GM19324 (cell line): ENCODE measurements around the gene ABHD2.
"Not testable (repeated sequence)": the region's sequence is repeated elsewhere in the genome, so short reads cannot be mapped to it uniquely, and the experiment has no call there.

Source experiments
- ATAC-seq: cut with Tn5 transposase; IDR thresholded peaks from one replicate; pipeline ENCODE4 v1.9.1; 2021; ENCODE audit warnings: mild to moderate bottlenecking, moderate library complexity; ENCODE audit not compliant: unreplicated experiment, low FRiP score

ABHD2 gene, protein sequence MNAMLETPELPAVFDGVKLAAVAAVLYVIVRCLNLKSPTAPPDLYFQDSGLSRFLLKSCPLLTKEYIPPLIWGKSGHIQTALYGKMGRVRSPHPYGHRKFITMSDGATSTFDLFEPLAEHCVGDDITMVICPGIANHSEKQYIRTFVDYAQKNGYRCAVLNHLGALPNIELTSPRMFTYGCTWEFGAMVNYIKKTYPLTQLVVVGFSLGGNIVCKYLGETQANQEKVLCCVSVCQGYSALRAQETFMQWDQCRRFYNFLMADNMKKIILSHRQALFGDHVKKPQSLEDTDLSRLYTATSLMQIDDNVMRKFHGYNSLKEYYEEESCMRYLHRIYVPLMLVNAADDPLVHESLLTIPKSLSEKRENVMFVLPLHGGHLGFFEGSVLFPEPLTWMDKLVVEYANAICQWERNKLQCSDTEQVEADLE

DNA sequence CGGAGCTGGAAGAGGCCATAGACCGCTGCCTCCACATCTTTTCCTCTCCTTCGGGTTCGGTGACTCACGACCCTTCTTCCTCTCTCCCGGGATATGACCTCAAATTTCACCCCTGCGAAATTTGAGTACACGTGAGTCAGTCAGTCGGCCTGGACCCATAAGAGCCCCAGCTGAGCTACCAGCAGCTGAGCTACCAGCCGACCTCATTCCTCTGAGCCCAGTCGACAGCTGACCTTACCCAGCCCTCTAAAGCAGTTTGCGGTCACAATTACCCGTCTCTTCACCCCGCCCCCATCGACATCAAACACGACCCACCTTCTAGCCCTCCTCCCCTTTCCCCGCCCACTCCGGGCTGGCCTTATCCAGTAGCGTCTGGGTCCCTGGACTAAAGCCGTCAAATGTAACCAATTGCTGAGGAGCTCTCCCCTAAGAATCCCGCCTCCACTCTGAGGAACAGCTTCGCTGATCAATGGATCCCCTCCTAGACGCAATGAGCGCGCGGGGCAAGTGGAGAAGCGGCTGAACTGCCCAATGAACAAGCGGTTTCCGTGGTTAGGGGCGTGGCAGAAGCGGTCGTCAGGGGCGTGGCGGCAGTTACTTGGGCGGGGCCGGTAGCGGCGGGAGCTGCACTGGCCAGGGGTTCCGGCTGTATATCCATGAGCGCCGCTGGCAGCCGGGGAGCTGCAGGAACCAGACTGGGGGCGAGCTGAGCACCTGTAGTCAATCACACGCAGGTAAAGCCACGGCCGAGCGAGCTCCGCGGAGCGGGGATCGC is at the start of gene ABHD2:
ABHD2 (plus strand) TSS at position 627 of the 775 bp plus-strand sequence. CDS start 27,872 bp downstream, outside the sequence.
- ATAC-seq: peak; percentile 98

DNA sequence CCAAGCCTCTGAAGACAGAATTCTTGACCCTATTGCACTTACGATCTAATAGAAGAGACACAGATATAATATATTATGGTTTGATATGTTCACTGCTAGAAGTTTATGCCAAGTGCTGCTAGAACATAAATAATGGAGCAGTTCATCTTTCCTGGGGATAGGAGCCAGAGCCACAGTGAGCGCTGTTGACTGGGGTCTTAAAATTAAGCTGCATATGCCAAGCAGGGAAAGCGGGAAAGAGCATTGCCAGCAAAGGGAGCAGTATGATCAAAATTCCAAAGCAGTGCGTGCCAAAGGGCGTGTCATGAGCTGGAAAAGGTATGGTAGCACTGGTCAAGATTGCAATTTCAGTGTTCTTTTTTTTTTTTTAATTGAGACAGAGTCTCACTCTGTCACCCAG is 49.1 kb upstream of the ABHD2 start:
- no peak for ATAC-seq

DNA sequence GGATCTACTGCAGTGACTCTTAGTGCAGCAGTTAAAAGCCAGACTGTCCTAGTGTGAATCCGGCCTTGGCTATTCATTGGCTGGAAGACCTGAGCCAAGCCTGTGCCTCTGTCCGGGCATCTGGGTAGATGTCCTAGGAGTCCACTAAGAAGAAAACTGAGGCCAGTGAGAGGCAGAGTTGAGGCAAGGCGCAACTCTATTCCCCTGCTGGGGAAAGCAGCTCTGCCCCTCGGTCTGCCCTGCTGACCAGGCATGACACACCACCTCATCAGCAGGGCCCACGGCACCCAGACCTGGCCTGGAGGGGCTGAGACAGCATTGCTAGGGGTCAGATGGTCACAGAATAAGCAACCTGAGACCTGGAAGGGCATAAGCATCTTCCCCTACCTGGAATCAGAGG is 46.7 kb upstream of the ABHD2 start:
- ATAC-seq: no peak

DNA sequence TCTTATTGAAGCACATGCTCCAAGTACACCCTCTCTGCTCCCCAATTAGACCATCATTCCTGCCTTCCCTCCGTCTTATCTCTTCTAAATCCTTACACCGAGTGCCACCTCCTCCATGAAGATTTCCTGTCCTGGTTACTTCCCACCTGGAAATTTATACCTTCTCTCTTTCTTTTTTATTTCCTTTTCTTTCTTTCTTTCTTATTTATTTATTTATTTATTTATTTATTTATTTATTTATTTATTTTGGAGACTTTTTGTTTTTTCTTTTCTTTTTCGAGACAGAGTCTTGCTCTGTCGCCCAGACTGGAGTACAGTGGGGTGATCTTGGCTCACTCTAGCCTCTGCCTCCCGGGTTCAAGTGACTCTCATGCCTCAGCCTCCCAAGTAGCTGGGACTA is 45.9 kb upstream of the ABHD2 start:
- no peak for ATAC-seq

DNA sequence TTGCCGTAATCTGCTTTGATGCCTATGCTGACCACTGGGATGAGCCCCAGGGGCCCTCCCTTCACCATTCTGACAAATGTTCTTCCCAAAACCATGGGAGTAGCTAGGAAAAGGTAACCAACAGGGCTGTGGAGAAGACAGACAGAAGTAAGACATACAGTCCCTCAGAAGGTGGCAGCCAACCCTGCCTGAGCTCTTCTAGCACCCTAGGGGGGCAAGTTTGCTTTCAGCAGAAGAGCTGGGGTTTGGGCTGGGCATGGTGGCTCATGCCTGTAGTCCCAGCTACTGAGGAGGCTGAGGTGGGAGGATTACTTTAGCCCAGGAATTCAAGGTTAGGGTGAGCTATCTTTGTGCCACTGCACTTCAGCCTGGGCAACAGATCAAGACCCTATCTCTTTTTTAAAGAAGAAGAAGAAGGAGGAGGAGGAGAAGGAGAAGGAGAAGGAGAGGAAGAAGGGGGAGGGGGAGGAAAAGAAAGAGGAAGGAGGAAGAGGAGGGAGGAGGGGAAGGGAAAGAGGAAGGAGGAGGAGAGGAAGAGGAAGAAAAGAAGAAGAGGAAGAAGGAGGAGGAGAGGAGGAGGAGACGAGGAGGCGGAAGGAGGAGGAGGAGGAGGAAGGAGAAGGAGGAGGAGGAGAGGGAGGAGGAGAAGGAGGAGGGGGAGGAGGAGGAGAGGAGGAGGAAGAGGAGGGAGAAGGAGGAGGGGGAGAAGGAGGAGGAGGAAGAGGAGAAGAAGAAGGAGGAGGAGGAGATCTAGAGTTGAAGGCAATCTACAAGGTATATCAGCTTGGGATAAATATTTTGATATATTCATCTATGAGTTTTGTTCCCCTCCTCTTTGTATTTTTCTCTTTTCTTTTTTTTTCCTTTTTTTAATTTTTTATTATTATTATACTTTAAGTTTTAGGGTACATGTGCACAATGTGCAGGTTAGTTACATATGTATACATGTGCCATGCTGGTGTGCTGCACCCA is 44.9 kb upstream of the ABHD2 start:
- ATAC-seq: no peak

DNA sequence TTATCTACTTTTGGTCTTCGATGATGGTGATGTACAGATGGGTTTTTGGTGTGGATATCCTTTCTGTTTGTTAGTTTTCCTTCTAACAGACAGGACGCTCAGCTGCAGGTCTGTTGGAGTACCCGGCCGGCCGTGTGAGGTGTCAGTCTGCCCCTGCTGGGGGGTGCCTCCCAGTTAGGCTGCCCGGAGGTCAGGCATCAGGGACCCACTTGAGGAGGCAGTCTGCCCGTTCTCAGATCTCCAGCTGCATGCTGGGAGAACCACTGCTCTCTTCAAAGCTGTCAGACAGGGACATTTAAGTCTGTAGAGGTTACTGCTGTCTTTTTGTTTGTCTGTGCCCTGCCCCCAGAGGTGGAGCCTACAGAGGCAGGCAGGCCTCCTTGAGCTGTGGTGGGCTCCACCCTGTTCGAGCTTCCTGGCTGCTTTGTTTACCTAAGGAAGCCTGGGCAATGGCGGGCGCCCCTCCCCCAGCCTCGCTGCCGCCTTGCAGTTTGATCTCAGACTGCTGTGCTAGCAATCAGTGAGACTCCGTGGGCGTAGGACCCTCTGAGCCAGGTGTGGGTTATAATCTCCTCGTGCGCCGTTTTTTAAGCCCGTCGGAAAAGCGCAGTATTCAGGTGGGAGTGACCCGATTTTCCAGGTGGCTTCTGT is 39.1 kb upstream of the ABHD2 start:
- not testable (repeated sequence) for ATAC-seq

DNA sequence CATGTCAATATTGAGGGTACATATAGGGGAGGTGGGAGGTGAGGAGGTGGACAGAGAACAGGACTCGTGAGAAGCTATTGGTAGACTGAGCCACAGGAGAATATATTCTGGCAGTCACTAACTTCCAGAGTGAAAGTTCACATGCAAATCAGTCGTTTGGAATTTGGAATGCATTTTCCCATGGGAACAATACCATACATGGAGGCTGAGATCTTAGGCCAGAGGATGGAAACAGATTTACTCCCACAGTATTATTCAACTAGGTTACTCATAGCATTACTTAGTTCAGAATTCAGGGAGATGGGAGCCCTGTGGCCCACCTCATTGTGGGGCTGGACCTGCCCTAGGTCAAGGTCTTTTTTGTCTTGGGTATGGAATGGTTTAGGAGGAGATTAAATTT is 36.4 kb upstream of the ABHD2 start:
- no peak for ATAC-seq

DNA sequence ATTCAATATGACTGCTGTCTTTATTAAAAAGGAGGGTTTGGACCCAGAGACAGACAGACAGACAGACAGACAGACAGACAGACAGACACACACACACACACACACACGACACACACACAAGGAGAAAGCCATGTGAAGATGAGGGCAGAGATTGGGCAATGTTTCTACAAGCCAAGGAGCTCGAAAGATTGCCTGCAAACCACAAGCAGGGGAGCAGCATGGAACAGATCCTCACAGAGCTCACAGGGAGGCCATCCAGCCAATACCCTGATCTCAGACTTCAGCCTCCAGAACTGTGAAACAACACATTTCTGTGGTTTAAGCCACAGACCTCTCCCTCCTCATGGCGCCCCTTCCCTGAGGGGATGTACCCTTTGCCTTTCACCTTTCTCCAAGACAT is 35.8 kb upstream of the ABHD2 start:
- no peak for ATAC-seq

DNA sequence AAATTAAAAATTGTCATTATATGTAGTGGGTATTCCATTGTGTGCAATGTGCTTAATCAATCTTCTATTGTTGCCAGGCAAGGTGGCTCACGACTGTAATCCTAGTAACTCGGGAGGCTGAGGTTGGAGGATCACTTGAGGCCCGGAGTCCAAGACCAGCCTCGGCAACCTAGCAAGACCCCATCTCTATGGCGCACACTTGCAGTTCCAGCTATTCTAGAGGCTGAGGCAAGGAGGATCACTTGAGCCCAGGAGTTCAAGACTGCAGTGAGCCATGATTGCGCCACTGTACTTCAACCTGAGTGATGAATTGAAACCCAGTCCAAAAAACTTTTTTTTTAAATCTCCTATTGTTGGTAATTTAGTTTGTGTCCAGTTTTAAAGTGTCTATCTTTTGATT is 33.4 kb upstream of the ABHD2 start:
- ATAC-seq: no peak

DNA sequence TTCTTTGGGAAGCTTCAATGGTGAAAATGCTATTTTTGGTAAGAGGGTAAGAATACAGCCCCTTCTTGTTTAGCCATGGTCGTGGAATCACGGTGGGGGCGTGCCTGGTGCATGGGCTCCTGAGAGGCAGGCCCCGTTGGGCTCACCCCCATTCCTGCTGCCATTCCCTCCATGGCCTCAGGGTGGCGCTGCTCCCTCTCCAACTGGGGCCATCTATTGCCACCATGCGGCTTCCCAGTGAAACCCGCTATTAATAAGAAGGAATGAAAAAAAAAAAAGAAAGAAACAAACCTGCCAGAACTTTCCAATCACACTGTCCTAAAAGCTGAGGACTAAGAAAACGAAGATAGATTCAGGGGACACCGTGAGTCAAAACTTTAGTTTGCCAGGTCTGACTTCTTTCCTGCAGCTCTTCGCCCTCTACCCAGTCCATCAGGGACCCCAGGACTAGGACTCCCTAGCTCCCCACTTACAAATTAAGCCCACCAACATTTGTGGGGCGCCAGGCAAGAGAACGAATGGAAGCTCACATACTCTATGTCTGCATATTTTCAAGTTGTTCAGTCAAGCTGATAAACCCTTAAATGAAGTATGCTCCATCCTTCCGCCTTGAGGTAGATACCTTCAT is 30.6 kb upstream of the ABHD2 start:
- peak; percentile 59 for ATAC-seq

DNA sequence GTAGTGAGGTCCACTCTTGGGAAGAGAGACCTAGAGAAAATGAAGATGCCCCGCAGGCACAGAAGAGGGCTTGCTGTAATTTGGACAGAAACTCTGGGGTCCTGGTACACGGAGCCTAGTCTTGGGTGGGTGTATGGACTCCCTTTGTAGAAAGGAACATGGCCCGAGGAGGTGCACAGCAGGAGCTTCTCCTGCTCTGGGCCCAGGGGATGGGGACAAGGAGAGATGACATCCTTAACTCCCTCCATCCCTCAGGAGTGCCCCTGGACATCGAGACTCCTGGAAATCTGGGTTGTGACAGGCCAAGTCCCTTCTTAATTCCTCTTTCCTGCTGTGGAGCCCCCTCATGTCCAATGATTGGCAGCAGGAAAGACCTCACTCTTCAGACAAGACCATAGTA is 29.9 kb upstream of the ABHD2 start:
- ATAC-seq: no peak

DNA sequence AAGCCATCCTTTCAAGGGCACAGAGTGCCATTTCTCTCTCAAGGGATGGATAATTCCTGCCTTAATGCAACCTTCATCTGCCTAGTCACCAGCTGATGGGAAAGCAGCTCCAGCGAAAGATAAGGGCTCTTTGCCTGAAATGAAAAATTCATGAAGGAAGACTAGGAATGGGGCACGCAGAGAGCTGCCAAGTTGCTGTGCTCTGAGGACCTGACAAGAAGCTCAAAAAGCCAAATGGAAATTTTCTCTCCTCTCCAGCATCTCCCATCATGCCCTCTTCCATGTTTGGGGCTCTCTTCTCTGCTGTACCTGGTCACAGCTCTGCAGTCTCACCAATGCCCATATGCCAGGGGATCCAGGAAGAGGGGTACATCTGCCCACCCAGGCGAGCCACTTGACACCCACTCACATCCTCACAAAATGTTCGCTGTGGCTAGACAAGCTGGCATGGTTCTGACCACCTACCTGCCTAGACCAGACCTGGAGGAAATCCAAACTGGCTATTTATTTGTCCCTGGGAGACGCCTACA is 29.3 kb upstream of the ABHD2 start:
- no peak for ATAC-seq

DNA sequence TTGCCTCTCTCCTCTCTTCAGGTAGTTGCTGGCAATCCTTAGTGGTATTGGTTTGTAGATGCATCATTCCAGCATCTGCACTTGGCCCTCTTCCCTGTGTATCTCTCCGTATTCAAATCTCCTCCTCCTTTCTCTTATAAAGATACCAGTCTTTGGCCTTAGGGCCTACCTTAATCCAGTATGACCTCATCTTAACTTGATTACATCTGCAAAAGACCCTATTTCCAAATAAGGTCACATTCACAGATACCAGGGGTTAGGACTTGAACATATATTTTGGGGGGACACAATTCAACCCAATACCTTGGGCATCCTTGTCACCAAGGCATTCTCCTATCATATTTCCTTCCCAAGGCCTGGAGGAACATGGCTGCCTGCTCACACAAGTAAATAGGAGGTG is 22.0 kb upstream of the ABHD2 start:
- ATAC-seq: no peak

DNA sequence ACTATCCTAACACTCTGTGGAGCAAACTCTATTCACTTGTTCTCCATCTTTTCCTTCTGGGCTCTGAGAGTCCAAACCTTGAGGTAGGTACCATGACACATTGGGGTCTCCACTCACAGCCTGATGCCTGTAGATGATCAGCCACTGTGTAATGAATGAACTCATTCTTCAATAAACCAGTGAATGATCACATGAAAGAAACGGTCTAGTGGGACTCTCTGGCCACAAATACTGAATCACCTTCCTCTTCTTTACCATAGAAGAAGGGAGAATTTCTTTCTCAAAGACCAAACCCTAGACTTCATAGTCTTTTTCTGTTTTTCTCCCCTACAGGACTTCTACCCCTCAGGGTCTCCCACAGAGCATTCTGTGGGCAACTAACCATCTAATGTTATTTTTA is 20.5 kb upstream of the ABHD2 start:
- ATAC-seq: peak; percentile 10

DNA sequence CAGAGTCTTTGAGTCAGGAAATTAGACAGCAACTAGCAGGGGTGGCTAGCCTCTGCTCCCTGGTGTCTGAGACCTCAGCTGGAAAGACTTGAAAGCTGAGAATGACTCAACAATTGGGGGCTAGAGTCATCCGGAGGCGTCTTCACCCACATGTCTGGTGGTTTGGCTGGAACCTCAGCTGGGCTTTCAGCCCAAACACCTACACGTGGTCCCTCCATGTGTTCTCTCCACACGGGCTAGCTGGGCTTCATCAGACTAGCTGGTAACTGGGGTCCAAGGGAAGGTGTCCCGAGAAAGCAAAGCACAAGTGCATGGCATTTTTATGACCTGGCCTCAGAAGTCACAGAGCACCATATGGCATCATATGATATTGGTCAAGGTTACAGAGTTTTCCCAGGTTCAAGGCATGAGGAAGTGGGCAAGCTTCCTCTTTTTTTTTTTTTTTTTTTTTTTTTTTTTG is 19.9 kb upstream of the ABHD2 start:
- peak; percentile 69 for ATAC-seq

DNA sequence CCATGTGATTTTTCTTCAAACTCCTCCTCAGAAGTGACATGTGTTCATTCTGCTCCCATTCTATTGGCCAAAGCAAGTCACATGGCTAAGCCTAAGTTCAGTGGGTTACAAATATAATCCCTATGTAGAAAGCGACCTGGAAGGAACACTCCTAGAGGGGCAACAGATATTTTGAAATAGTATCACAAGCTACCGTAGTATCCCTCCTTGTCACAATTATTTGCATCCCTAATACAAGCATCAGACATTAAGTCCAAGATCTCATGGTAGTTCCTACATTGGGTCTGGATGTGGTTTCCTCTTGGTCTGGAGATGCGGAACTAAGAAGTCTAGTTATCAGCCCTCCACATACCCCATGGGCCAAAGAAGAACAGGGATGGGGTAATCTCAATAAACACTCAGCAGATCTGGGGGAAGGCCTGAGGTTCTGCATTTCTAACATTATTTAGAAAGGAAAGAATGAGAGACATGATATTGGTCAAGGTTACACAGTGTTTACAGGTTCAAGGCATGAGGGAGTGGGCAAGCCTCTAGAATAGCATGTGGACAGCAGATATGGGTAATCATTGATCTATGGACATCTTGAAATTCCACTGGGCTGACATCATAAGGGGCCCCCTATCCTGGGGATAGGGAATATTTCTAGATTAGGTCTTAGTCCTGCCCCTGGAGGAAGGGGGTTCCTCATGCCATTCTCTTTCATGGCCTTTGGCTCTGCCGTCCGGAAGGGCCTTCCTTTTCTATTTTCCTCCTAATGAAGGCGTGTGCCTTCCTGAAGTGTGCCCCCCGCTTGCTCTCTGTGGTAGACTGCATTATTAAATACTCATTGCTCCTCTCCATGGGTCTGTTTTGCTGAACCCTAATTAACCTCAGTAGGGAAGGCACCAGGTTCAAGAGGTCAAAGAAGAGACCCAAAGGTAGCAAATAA is 17.8 kb upstream of the ABHD2 start:
- ATAC-seq: no peak

DNA sequence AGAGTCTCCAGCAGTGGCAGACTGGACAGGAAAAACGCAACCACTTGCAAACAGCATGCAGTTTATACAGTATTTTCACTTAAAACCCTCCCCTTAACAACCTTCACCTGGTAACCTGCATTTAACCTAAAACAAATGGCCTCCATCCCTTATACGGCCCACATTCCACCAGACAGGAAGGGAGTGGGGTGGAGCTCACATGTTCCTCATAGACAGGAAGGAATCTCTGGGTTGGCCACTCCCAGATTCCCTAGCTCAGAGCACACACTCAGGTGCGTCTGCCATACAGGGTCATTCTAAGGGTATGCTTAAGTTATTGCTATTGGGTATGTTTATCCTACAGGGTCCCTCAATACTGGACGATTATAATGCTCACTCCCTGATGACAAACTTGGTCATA is 16.8 kb upstream of the ABHD2 start:
- ATAC-seq: no peak

DNA sequence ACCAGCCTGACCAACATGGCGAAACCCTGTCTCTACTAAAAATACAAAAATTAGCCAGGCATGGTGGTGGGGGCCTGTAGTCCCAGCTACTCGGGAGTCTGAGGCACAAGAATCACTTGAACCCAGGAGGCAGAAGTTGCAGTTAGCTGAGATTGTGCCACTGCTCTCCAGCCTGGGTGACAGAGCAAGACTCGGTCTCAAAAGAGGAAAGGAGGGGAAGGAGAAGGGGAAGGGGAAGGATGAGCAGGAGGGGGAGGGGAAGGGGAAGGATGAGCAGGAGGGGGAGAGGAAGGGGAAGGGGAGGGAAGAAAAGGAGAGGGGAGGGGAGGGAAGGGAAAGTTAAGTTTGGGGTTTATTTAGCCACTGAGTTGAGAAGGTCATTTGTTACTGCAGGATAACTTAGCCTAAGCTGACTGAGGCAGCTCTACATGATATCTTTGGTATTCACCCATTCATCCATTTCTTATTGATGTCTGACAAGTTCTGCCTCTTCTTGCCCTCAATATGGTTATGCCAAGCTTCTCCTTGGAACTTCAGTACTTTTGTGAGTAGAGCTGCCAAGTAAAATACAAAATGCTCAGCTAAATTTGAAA is 15.9 kb upstream of the ABHD2 start:
- no peak for ATAC-seq
